SK-N-SH (cell line): ENCODE measurements around the gene CIBAR2. TPM values are rescaled to one million over a fixed set of nuclear protein-coding genes. Genes with fewer than 3 reads are reported as not detected.

Experiments
- CTCF ChIA-PET: fragments of 300-600, 350-600 bp; formaldehyde crosslinking; extraction: SDS; loops from one replicate; lab custom pipeline; 2021; lab: Yijun Ruan, JAX
- POLR2A ChIA-PET: fragments of 350-600 bp; sonication (Branson Sonifier 250); formaldehyde crosslinking; extraction: SDS; loops from one replicate; lab custom pipeline; 2020; ENCODE audit warnings: antibody characterized with exemption, inconsistent platforms; lab: Yijun Ruan, JAX
- DNase-seq: peaks from one replicate; pipeline ENCODE4 v3.0.0; 2012
- H2AFZ ChIP-seq: fragments of 200-600 bp; sonication (generic); 2 replicates; pipeline ENCODE4 v1.8.1; 2016; ENCODE audit warnings: antibody characterized with exemption, mild to moderate bottlenecking, low read depth
- H3F3A ChIP-seq: fragments of 200-600 bp; sonication (generic); replicated peaks from 2 replicates; pipeline ENCODE3; 2016; ENCODE audit warnings: antibody characterized with exemption, mild to moderate bottlenecking; ENCODE audit not compliant: insufficient read depth
- H3K27ac ChIP-seq, 2 experiments: fragments of 200-500 bp in 1 of 2; fragments of 200-600 bp in 1 of 2; sonication (Bioruptor generic) in 1 of 2; sonication (generic), shearing (Covaris generic) in 1 of 2; 2 replicates each; pipeline versions ENCODE4 v1.5.1 to v1.6.1; 2014 to 2016; ENCODE audit warnings: low read depth in 2 of 2, inconsistent platforms in 1 of 2, low read length in 1 of 2, mild to moderate bottlenecking in 1 of 2, mixed read lengths in 1 of 2
- H3K27me3 ChIP-seq: fragments of 200-600 bp; sonication (generic), shearing (Covaris generic); 2 replicates; pipeline ENCODE4 v1.6.1; 2016; ENCODE audit warnings: mixed run types; ENCODE audit not compliant: insufficient read depth
- H3K36me3 ChIP-seq, 2 experiments: fragments of 200-500 bp in 1 of 2; fragments of 200-600 bp in 1 of 2; sonication (Bioruptor generic) in 1 of 2; sonication (generic) in 1 of 2; replicated peaks in 1 of 2; 2 replicates each; pipeline versions ENCODE3 to v1.5.1; 2014 to 2016; ENCODE audit warnings: low read length in 1 of 2, mild to moderate bottlenecking in 1 of 2; ENCODE audit not compliant: insufficient read depth in 2 of 2, control insufficient read depth in 1 of 2
- H3K4me1 ChIP-seq, 2 experiments: fragments of 200-500 bp in 1 of 2; fragments of 200-600 bp in 1 of 2; sonication (Bioruptor generic) in 1 of 2; sonication (generic), shearing (Covaris generic) in 1 of 2; 2 replicates each; pipeline versions ENCODE4 v1.5.1 to v1.6.1; 2014 to 2016; ENCODE audit warnings: low read depth in 1 of 2, low read length in 1 of 2, mixed run types in 1 of 2; ENCODE audit not compliant: insufficient read depth in 2 of 2, control insufficient read depth in 1 of 2
- H3K4me2 ChIP-seq: fragments of 200-600 bp; sonication (generic), shearing (Covaris generic); 2 replicates; pipeline ENCODE4 v1.6.1; 2017; ENCODE audit warnings: mixed run types
- H3K4me3 ChIP-seq, 2 experiments: fragments of 200-500 bp in 1 of 2; fragments of 200-600 bp in 1 of 2; sonication (Bioruptor generic) in 1 of 2; sonication (generic), shearing (Covaris generic) in 1 of 2; 2 replicates each; pipeline versions ENCODE4 v1.5.1 to v1.8.1; 2014 to 2016; ENCODE audit warnings: low read depth in 2 of 2, inconsistent platforms in 1 of 2, low read length in 1 of 2, mild to moderate bottlenecking in 1 of 2, mixed read lengths in 1 of 2, moderate library complexity in 1 of 2
- H3K79me2 ChIP-seq: fragments of 200-600 bp; sonication (generic); 2 replicates; pipeline ENCODE4 v1.8.1; 2017; ENCODE audit warnings: mild to moderate bottlenecking; ENCODE audit not compliant: insufficient read depth
- H3K9ac ChIP-seq: fragments of 200-600 bp; sonication (generic); 2 replicates; pipeline ENCODE4 v1.6.1; 2017; ENCODE audit warnings: mixed run types
- H3K9me2 ChIP-seq: fragments of 200-600 bp; sonication (generic); 2 replicates; pipeline ENCODE4 v1.6.1; 2017; ENCODE audit warnings: mixed run types
- H3K9me3 ChIP-seq: fragments of 200-600 bp; sonication (generic); 2 replicates; pipeline ENCODE4 v1.6.1; 2017; ENCODE audit warnings: mixed run types, mild to moderate bottlenecking, moderate library complexity
- H4K20me1 ChIP-seq: fragments of 200-600 bp; sonication (generic); 2 replicates; pipeline ENCODE4 v1.6.1; 2017; ENCODE audit warnings: mild to moderate bottlenecking, mixed run types; ENCODE audit not compliant: insufficient read depth
- CHD2 ChIP-seq: fragments of 150-350 bp; IDR thresholded peaks from 2 replicates; pipeline ENCODE4 v1.6.1; 2018; ENCODE audit warnings: low read length; ENCODE audit not compliant: partially characterized antibody
- ELF1 ChIP-seq: IDR thresholded peaks from 2 replicates; pipeline ENCODE4 v1.4.0; 2012
- EP300 ChIP-seq, 2 experiments: IDR thresholded peaks; 2 replicates each; pipeline versions ENCODE4 v1.4.0 to v1.6.1; 2012; ENCODE audit warnings: borderline replicate concordance in 1 of 2, low read depth in 1 of 2, low read length in 1 of 2
- FOSL2 ChIP-seq: IDR thresholded peaks from 2 replicates; pipeline ENCODE4 v1.4.0; 2012; ENCODE audit warnings: low read depth, mild to moderate bottlenecking, moderate library complexity, borderline replicate concordance
- GABPA ChIP-seq: IDR thresholded peaks from 2 replicates; pipeline ENCODE4 v1.4.0; 2012; ENCODE audit warnings: low read depth, mild to moderate bottlenecking
- GATA2 ChIP-seq: sonication (generic); formaldehyde crosslinking; IDR thresholded peaks from 2 replicates; pipeline ENCODE4 v1.5.0; 2020; ENCODE audit warnings: mild to moderate bottlenecking, missing genetic modification reagents
- IRF3 ChIP-seq: fragments of 150-350 bp; IDR thresholded peaks from 2 replicates; pipeline ENCODE4 v1.6.1; 2016; ENCODE audit warnings: mild to moderate bottlenecking, low read depth, low read length
- JUND ChIP-seq: IDR thresholded peaks from 2 replicates; pipeline ENCODE4 v1.4.0; 2012
- MEF2A ChIP-seq: IDR thresholded peaks from 2 replicates; pipeline ENCODE4 v1.4.0; 2012; ENCODE audit warnings: low read depth, borderline replicate concordance
- NFIC ChIP-seq: IDR thresholded peaks from 2 replicates; pipeline ENCODE4 v1.4.0; 2012; ENCODE audit warnings: borderline replicate concordance
- RCOR1 ChIP-seq: fragments of 150-350 bp; IDR thresholded peaks from 2 replicates; pipeline ENCODE4 v1.6.1; 2017; ENCODE audit warnings: antibody characterized with exemption, low read length
- RFX5 ChIP-seq: IDR thresholded peaks from 2 replicates; pipeline ENCODE4 v1.6.1; 2012; ENCODE audit warnings: mild to moderate bottlenecking, improper control_type of control experiment, low read length
- SMC3 ChIP-seq: IDR thresholded peaks from 2 replicates; pipeline ENCODE4 v1.6.1; 2012; ENCODE audit warnings: low read depth, low read length, improper control_type of control experiment
- TAF1 ChIP-seq: IDR thresholded peaks from 2 replicates; pipeline ENCODE4 v1.6.1; 2012; ENCODE audit warnings: low read depth, mild to moderate bottlenecking, low read length, moderate library complexity, borderline replicate concordance
- USF2 ChIP-seq: fragments of 150-350 bp; IDR thresholded peaks from 2 replicates; pipeline ENCODE4 v1.6.1; 2017; ENCODE audit warnings: antibody characterized with exemption, low read length, low read depth, borderline replicate concordance
- WGBS: methylation state at CpG from one replicate; pipeline ENCODE4 v1.1.6; 2017; ENCODE audit warnings: low lambda C conversion rate; 5-methylcytosine and 5-hydroxymethylcytosine counted together
- polyA plus RNA-seq, 3 experiments: library from polyadenylated mRNA; depleted of rRNA; stranded (reverse); fragments of >200 nt; gene quantifications; 2 replicates each; pipeline ENCODE4 v1.2.3, GENCODE V29; 2012
- TF ChIP-seq, protein P1 (sequence below): fragments of 200-600 bp; sonication (generic); IDR thresholded peaks from 2 replicates; pipeline ENCODE4 v1.6.1; 2017; ENCODE audit warnings: antibody characterized with exemption, mild to moderate bottlenecking, moderate library complexity
- TF ChIP-seq, protein P2 (sequence below): IDR thresholded peaks from 2 replicates; pipeline ENCODE4 v1.4.0; 2012; ENCODE audit warnings: low read depth, borderline replicate concordance

CIBAR2 gene
- polyA plus RNA-seq, 1 of the 3 experiments (the other 2 are of a cell fraction), result 0.15 TPM

DNA sequence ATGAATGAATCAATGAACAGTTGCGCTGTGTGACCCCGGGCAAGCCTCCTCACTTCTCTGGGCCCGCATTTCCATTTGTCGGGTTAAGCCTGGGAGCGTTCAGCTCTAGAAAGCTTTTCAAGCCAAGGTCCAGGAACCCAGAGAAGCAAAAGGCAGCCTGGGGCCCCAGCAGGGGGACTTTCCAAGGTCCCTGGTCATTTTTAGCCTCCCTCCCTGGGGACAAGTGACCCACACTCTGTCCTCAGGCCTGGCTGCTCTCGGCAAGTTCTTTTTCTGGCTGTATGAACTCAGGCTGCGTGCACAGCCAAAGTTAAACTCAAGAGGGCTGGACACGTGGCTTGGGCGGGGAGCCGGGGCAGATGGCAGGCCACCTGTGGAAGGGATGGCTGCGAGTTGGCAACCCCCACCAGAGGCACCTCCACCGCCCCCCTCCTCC, 41.4 kb upstream of the CIBAR2 start:
- Histone ChIP-seq H3K9me3 (no peaks in the 10 kb centered on the region), H3K4me2 (no peak overlapping the region), H3K79me2 (no peaks in the 10 kb centered on the region), H3K27ac (no peak overlapping the region), H4K20me1 (no peaks in the 10 kb centered on the region), H3K36me3 (no peaks in the 10 kb centered on the region), H3K9ac (no peak overlapping the region), H3K27me3 (no peaks in the 10 kb centered on the region), H3K4me1 (peaks cover 6 to 64% of the 10 kb centered on the region in 2 experiments), H3K9me2 (no peaks in the 10 kb centered on the region), H3F3A (peaks cover 8% of the 10 kb centered on the region), H2AFZ (no peak overlapping the region), H3K4me3 (no peak overlapping the region)
- TF ChIP-seq SMC3 (no peak), TAF1 (no peak), GABPA (no peak), USF2 (no peak), IRF3 (no peak), JUND (no peak), ELF1 (no peak), EP300 (IDR thresholded peaks at IDR 0.05; ENCODE audit: borderline replicate concordance in 1 of 2, low read depth in 1 of 2, low read length in 1 of 2) (no peak), CHD2 (no peak), MEF2A (no peak), GATA2 (no peak), RFX5 (no peak)
- TF ChIP-seq, protein P1, sequence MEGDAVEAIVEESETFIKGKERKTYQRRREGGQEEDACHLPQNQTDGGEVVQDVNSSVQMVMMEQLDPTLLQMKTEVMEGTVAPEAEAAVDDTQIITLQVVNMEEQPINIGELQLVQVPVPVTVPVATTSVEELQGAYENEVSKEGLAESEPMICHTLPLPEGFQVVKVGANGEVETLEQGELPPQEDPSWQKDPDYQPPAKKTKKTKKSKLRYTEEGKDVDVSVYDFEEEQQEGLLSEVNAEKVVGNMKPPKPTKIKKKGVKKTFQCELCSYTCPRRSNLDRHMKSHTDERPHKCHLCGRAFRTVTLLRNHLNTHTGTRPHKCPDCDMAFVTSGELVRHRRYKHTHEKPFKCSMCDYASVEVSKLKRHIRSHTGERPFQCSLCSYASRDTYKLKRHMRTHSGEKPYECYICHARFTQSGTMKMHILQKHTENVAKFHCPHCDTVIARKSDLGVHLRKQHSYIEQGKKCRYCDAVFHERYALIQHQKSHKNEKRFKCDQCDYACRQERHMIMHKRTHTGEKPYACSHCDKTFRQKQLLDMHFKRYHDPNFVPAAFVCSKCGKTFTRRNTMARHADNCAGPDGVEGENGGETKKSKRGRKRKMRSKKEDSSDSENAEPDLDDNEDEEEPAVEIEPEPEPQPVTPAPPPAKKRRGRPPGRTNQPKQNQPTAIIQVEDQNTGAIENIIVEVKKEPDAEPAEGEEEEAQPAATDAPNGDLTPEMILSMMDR, result no peak
- DNase-seq, result no peak
- CTCF ChIA-PET, result interaction anchor here (0.9 to 2.8 kb wide), 6 partner anchors 8 to 144 kb away, joined by 3 to 16 read pairs (median 4); no protein-coding TSS in a partner anchor
- 90% methylated on average over 10 of the region's 12 CpGs for WGBS
- POLR2A ChIA-PET, result no interaction called here

DNA sequence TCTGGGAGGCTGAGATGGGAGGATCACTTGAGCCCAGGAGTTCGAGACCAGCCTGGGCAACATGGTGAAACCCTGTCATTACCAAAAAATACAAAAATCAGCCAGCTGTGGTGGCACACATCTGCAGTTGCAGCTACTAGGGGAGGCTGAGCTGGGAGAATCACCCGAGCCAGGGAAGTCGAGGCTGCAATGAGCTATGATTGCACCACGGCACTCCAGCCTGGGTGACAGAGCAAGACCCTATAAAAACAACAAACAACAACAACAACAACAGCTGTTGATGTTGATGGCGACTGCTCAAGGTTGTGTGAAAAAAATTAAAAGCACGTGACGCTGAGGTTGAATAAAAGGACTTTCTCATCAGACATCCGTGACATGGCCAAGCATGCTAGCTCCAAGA, 40.8 kb upstream of the CIBAR2 start:
- POLR2A ChIA-PET, result interaction anchor here (1.0 kb wide), 1 partner anchor 16 kb away, joined by 3 read pairs; no protein-coding TSS in a partner anchor
- TF ChIP-seq RCOR1 (no peak), FOSL2 (no peak), USF2 (no peak), CHD2 (no peak), NFIC (no peak), IRF3 (no peak)
- TF ChIP-seq, protein P2, sequence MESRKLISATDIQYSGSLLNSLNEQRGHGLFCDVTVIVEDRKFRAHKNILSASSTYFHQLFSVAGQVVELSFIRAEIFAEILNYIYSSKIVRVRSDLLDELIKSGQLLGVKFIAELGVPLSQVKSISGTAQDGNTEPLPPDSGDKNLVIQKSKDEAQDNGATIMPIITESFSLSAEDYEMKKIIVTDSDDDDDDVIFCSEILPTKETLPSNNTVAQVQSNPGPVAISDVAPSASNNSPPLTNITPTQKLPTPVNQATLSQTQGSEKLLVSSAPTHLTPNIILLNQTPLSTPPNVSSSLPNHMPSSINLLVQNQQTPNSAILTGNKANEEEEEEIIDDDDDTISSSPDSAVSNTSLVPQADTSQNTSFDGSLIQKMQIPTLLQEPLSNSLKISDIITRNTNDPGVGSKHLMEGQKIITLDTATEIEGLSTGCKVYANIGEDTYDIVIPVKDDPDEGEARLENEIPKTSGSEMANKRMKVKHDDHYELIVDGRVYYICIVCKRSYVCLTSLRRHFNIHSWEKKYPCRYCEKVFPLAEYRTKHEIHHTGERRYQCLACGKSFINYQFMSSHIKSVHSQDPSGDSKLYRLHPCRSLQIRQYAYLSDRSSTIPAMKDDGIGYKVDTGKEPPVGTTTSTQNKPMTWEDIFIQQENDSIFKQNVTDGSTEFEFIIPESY, result no peak

More for the DNA sequence above, 40.8 kb upstream of the CIBAR2 start:
- H3K9me2 ChIP-seq, result no peaks in the 10 kb centered on the region
- no peaks in the 10 kb centered on the region for H4K20me1 ChIP-seq
- no peak overlapping the region for H3K4me2 ChIP-seq
- H3K9ac ChIP-seq, result no peak overlapping the region
- no peak overlapping the region for H3K27ac ChIP-seq
- H2AFZ ChIP-seq, result no peak overlapping the region
- CTCF ChIA-PET, result interaction anchor here (0.9 to 2.8 kb wide), 8 partner anchors 9 to 145 kb away, joined by 3 to 16 read pairs (median 4); no protein-coding TSS in a partner anchor
- H3K9me3 ChIP-seq, result no peaks in the 10 kb centered on the region
- H3K27me3 ChIP-seq, result no peaks in the 10 kb centered on the region
- peaks cover 6 to 59% of the 10 kb centered on the region in 2 experiments for H3K4me1 ChIP-seq
- DNase-seq, result no peak
- WGBS, result 92% methylated on average over 8 of the region's 8 CpGs
- H3K79me2 ChIP-seq, result no peaks in the 10 kb centered on the region
- peaks cover 8% of the 10 kb centered on the region for H3F3A ChIP-seq
- H3K36me3 ChIP-seq, result no peaks in the 10 kb centered on the region
- H3K4me3 ChIP-seq, result no peak overlapping the region
